Activated CD8-positive, alpha-beta memory T cell treated with anti-CD3 and anti-CD28 coated beads for 36 hours (primary cell): ENCODE measurements around the gene ADCYAP1. TPM values are rescaled to one million over a fixed set of nuclear protein-coding genes. Genes with fewer than 3 reads are reported as not detected.
"Not testable (repeated sequence)": the region's sequence is repeated elsewhere in the genome, so short reads cannot be mapped to it uniquely, and the experiment has no call there.

ENCODE experiments used
- CTCF ChIA-PET: fragments of 350-600 bp; sonication (Branson Sonifier 250); formaldehyde crosslinking; loops from one replicate; lab custom pipeline; 2021; ENCODE audit warnings: antibody characterized with exemption; lab: Charles Lee
- POLR2A ChIA-PET: fragments of 350-600 bp; sonication (Branson Sonifier 250); formaldehyde crosslinking; loops from one replicate; lab custom pipeline; 2021; ENCODE audit warnings: antibody characterized with exemption; lab: Charles Lee
- total RNA-seq, 2 experiments: library from RNA; stranded (reverse); gene quantifications; one replicate each; pipeline ENCODE4 v1.2.3, GENCODE V29; 2021

The ADCYAP1 gene
- total RNA-seq: not detected

GRCh38 chr18:904218-905090, at the start of gene ADCYAP1:
Gene ADCYAP1 (plus strand): TSS chr18:904871. CDS start chr18:905387, 516 bp downstream.
- CTCF ChIA-PET: interaction anchor here (0.6 kb wide), 1 partner anchor 39 kb away, joined by 4 read pairs; no protein-coding TSS in a partner anchor
- POLR2A ChIA-PET: no interaction called here

- CTCF ChIA-PET: no interaction called here
These were observed 46.7 kb upstream of the ADCYAP1 start for GRCh38 chr18:857986-858385.

GRCh38 chr18:864872-865273, 39.8 kb upstream of the ADCYAP1 start:
- CTCF ChIA-PET: interaction anchor here (0.7 to 1.1 kb wide), 3 partner anchors 40 to 97 kb away, joined by 3 to 4 read pairs (median 3); partner anchors contain the start of gene ADCYAP1
- POLR2A ChIA-PET: no interaction called here

More at GRCh38 chr18:857986-858385, 46.7 kb upstream of the ADCYAP1 start:
- POLR2A ChIA-PET: no interaction called here

GRCh38 chr18:867257-867656, 37.4 kb upstream of the ADCYAP1 start:
- CTCF ChIA-PET: no interaction called here
- POLR2A ChIA-PET: no interaction called here

- CTCF ChIA-PET, POLR2A ChIA-PET: not testable (repeated sequence)
These were observed 31.2 kb upstream of the ADCYAP1 start for GRCh38 chr18:873426-873825.

GRCh38 chr18:875912-876311, 28.8 kb upstream of the ADCYAP1 start:
- CTCF ChIA-PET: no interaction called here
- POLR2A ChIA-PET: no interaction called here

- ChIA-PET CTCF (no interaction called here), POLR2A (interaction anchor here (0.5 kb wide), 1 partner anchor 77 kb away, joined by 4 read pairs; no protein-coding TSS in a partner anchor)
These were observed 27.4 kb upstream of the ADCYAP1 start for GRCh38 chr18:877238-877637.

- CTCF ChIA-PET: interaction anchor here (1.0 kb wide), 1 partner anchor 15 kb away, joined by 3 read pairs; no protein-coding TSS in a partner anchor
- POLR2A ChIA-PET: no interaction called here
These were observed 18.6 kb upstream of the ADCYAP1 start for GRCh38 chr18:886076-886475.

GRCh38 chr18:887716-888115, 17.0 kb upstream of the ADCYAP1 start:
- ChIA-PET CTCF (no interaction called here), POLR2A (no interaction called here)

- POLR2A ChIA-PET: no interaction called here
- CTCF ChIA-PET: no interaction called here
These were observed 12.4 kb upstream of the ADCYAP1 start for GRCh38 chr18:892316-892715.

GRCh38 chr18:896315-896714, 8.4 kb upstream of the ADCYAP1 start:
- CTCF ChIA-PET: no interaction called here
- POLR2A ChIA-PET: no interaction called here

- ChIA-PET CTCF (no interaction called here), POLR2A (no interaction called here)
These were observed 2.9 kb upstream of the ADCYAP1 start for GRCh38 chr18:901761-902160.

GRCh38 chr18:902229-902628, 2.4 kb upstream of the ADCYAP1 start:
- ChIA-PET CTCF (no interaction called here), POLR2A (no interaction called here)

- ChIA-PET POLR2A (no interaction called here), CTCF (no interaction called here)
These were observed 970 bp upstream of the ADCYAP1 start for GRCh38 chr18:903701-904100.

- POLR2A ChIA-PET: no interaction called here
These were observed 756 bp downstream of the ADCYAP1 start for GRCh38 chr18:905307-905947.

GRCh38 chr18:905948-906415, 1.3 kb downstream of the ADCYAP1 start:
- POLR2A ChIA-PET: no interaction called here
- CTCF ChIA-PET: interaction anchor here (0.6 kb wide), 1 partner anchor 421 kb away, joined by 3 read pairs; no protein-coding TSS in a partner anchor

More at GRCh38 chr18:905307-905947, 756 bp downstream of the ADCYAP1 start:
- CTCF ChIA-PET: interaction anchor here (0.6 kb wide), 2 partner anchors 40 to 420 kb away, joined by 3 to 4 read pairs; no protein-coding TSS in a partner anchor

GRCh38 chr18:906416-907114, 1.9 kb downstream of the ADCYAP1 start:
- CTCF ChIA-PET: interaction anchor here (0.6 kb wide), 1 partner anchor 421 kb away, joined by 3 read pairs; no protein-coding TSS in a partner anchor

GRCh38 chr18:907115-907884, 2.6 kb downstream of the ADCYAP1 start:
- POLR2A ChIA-PET: no interaction called here
- CTCF ChIA-PET: no interaction called here

More at GRCh38 chr18:906416-907114, 1.9 kb downstream of the ADCYAP1 start:
- POLR2A ChIA-PET: no interaction called here
